GM12878 (cell line): ENCODE measurements around the gene BNIP3. TPM values are rescaled to one million over a fixed set of nuclear protein-coding genes. Genes with fewer than 3 reads are reported as not detected.

Source experiments
- BHLHE40 ChIP-seq, 2 experiments: fragments of 450-650 bp in 1 of 2; IDR thresholded peaks; 2 replicates each; pipeline ENCODE4 v1.6.1; 2011 to 2017; ENCODE audit warnings: low read depth in 2 of 2, borderline replicate concordance in 1 of 2, improper control_type of control experiment in 1 of 2, low read length in 1 of 2, mild to moderate bottlenecking in 1 of 2
- CREM ChIP-seq: IDR thresholded peaks from 2 replicates; pipeline ENCODE4 v1.6.1; 2014; ENCODE audit warnings: antibody characterized with exemption, low read depth
- FOXK2 ChIP-seq: fragments of 450-650 bp; IDR thresholded peaks from 2 replicates; pipeline ENCODE4 v1.6.1; 2017; ENCODE audit warnings: mild to moderate bottlenecking, moderate library complexity
- GATAD2B ChIP-seq: fragments of 450-650 bp; conservative IDR thresholded peaks from 2 replicates; pipeline ENCODE4 v1.6.1; 2017; ENCODE audit warnings: low read depth, mild to moderate bottlenecking, moderate library complexity
- JUNB ChIP-seq: IDR thresholded peaks from 2 replicates; pipeline ENCODE4 v1.6.1; 2016; ENCODE audit warnings: antibody characterized with exemption, mild to moderate bottlenecking
- LARP7 ChIP-seq: fragments of 450-650 bp; IDR thresholded peaks from 2 replicates; pipeline ENCODE4 v1.6.1; 2017; ENCODE audit warnings: mild to moderate bottlenecking
- SIX5 ChIP-seq: IDR thresholded peaks from 2 replicates; pipeline ENCODE4 v1.6.1; 2011; ENCODE audit warnings: mild to moderate bottlenecking, low read depth, low read length, moderate library complexity; ENCODE audit not compliant: severe bottlenecking
- SUZ12 ChIP-seq: fragments of 200-600 bp; sonication (generic); IDR thresholded peaks from one replicate; pipeline ENCODE4 v1.6.1; 2018; ENCODE audit warnings: antibody characterized with exemption, mild to moderate bottlenecking; ENCODE audit not compliant: unreplicated experiment
- TCF3 ChIP-seq: IDR thresholded peaks from 2 replicates; pipeline ENCODE4 v1.6.1; 2012; ENCODE audit warnings: low read depth, mild to moderate bottlenecking, low read length, borderline replicate concordance; ENCODE audit not compliant: insufficient read depth
- polyA plus RNA-seq, 11 experiments: library from polyadenylated mRNA; depleted of rRNA in 4 of 11; unstranded in 6 of 11; stranded (reverse) in 5 of 11; fragments of >200 nt; fragmentation: Nextera tagmentation in 4 of 11; fragmentation: Illumina TruSeq in 1 of 11; extraction: Ambion mirVana in 4 of 11; extraction: Trizol in 1 of 11; gene quantifications; 1 replicate in 1 of 11; 2 replicates in 10 of 11; pipeline versions ENCODE4 v1.2.1 to v1.2.3, GENCODE V29; 2011 to 2016; ENCODE audit warnings: inconsistent platforms in 2 of 11, missing spikeins in 2 of 11, low read depth in 1 of 11
- total RNA-seq, 4 experiments: library from RNA; depleted of rRNA in 3 of 4; stranded (reverse); fragments of >200 nt in 3 of 4; fragmentation: Illumina TruSeq in 1 of 4; extraction: Trizol in 1 of 4; gene quantifications; 2 replicates each; pipeline versions ENCODE4 v1.2.1 to v1.2.3, GENCODE V29; 2013 to 2021
- TF ChIP-seq, protein P1 (sequence below): IDR thresholded peaks from 2 replicates; pipeline ENCODE4 v1.6.1; 2012; ENCODE audit warnings: mild to moderate bottlenecking, low read depth, low read length
- TF ChIP-seq, protein P2 (sequence below): fragments of 150-350 bp; IDR thresholded peaks from 2 replicates; pipeline ENCODE4 v1.6.1; 2014; ENCODE audit warnings: mild to moderate bottlenecking, low read depth, low read length
- TF ChIP-seq, protein P3 (sequence below): fragments of 450-650 bp; IDR thresholded peaks from 2 replicates; pipeline ENCODE4 v1.6.1; 2014; ENCODE audit warnings: mild to moderate bottlenecking

BNIP3 gene
- total and polyA plus RNA-seq, 10 of the 15 experiments (the other 5 are each of a cell fraction or from before 2014, with no cell fraction given) = 7.7 to 122 (median 29.9) TPM

DNA sequence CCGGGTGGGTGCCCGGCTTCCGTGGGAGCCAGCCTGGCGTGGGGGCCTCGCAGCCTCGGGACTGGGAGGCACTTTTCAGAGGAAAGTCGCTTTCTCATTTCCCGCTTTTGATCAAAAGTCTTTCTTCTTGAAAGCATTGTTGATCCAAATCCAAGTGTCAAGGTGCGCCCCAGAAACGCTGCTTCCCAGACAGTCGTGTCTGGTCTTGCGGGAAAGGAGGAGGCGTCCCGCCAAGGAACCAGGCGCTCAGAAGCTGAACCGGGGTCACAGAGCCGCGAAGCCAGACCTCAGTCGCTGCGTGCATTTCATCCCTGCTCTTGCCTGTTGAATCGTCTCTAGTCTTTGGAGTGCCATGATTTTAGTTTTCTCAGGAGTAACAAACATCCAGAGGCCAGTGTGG is 1.1 kb upstream of the BNIP3 start (continued):
- TF ChIP-seq, protein P1, sequence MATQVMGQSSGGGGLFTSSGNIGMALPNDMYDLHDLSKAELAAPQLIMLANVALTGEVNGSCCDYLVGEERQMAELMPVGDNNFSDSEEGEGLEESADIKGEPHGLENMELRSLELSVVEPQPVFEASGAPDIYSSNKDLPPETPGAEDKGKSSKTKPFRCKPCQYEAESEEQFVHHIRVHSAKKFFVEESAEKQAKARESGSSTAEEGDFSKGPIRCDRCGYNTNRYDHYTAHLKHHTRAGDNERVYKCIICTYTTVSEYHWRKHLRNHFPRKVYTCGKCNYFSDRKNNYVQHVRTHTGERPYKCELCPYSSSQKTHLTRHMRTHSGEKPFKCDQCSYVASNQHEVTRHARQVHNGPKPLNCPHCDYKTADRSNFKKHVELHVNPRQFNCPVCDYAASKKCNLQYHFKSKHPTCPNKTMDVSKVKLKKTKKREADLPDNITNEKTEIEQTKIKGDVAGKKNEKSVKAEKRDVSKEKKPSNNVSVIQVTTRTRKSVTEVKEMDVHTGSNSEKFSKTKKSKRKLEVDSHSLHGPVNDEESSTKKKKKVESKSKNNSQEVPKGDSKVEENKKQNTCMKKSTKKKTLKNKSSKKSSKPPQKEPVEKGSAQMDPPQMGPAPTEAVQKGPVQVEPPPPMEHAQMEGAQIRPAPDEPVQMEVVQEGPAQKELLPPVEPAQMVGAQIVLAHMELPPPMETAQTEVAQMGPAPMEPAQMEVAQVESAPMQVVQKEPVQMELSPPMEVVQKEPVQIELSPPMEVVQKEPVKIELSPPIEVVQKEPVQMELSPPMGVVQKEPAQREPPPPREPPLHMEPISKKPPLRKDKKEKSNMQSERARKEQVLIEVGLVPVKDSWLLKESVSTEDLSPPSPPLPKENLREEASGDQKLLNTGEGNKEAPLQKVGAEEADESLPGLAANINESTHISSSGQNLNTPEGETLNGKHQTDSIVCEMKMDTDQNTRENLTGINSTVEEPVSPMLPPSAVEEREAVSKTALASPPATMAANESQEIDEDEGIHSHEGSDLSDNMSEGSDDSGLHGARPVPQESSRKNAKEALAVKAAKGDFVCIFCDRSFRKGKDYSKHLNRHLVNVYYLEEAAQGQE = no peak
- TF ChIP-seq SUZ12 (no peak), FOXK2 (no peak), SIX5 (no peak), CREM (no peak), LARP7 (no peak), TCF3 (no peak), JUNB (no peak), BHLHE40 (IDR thresholded peaks at IDR 0.05; ENCODE audit: borderline replicate concordance in 1 of 2, low read depth in 2 of 2, low read length in 1 of 2) (no peak), GATAD2B (no peak)
- TF ChIP-seq, protein P2, sequence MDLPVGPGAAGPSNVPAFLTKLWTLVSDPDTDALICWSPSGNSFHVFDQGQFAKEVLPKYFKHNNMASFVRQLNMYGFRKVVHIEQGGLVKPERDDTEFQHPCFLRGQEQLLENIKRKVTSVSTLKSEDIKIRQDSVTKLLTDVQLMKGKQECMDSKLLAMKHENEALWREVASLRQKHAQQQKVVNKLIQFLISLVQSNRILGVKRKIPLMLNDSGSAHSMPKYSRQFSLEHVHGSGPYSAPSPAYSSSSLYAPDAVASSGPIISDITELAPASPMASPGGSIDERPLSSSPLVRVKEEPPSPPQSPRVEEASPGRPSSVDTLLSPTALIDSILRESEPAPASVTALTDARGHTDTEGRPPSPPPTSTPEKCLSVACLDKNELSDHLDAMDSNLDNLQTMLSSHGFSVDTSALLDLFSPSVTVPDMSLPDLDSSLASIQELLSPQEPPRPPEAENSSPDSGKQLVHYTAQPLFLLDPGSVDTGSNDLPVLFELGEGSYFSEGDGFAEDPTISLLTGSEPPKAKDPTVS = no peak
- TF ChIP-seq, protein P3, sequence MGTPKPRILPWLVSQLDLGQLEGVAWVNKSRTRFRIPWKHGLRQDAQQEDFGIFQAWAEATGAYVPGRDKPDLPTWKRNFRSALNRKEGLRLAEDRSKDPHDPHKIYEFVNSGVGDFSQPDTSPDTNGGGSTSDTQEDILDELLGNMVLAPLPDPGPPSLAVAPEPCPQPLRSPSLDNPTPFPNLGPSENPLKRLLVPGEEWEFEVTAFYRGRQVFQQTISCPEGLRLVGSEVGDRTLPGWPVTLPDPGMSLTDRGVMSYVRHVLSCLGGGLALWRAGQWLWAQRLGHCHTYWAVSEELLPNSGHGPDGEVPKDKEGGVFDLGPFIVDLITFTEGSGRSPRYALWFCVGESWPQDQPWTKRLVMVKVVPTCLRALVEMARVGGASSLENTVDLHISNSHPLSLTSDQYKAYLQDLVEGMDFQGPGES = no peak
